Measurements from ENCODE around the gene SLBP. TPM values are rescaled to one million over a fixed set of nuclear protein-coding genes. Genes with fewer than 3 reads are reported as not detected.

The SLBP gene
- total and polyA plus RNA-seq, 10 of the 15 experiments (the other 5 are each of a cell fraction or from before 2014, with no cell fraction given): 94.4 to 278 (median 158) TPM

GRCh38 chr4:1759170-1759817, 47.2 kb upstream of the SLBP start:
- Histone ChIP-seq H3K4me1 (ENCODE audit: control insufficient read depth, insufficient read depth, low read length) (no peaks in the 10 kb centered on the region), H4K20me1 (ENCODE audit: control insufficient read depth, insufficient read depth) (no peaks in the 10 kb centered on the region), H3K27me3 (replicated peaks in 1 of 2; ENCODE audit: control insufficient read depth in 2 of 2, insufficient read depth in 2 of 2, low read length in 1 of 2) (no peaks in the 10 kb centered on the region), H3K36me3 (ENCODE audit: control insufficient read depth in 2 of 2, insufficient read depth in 2 of 2, low read length in 1 of 2) (no peaks in the 10 kb centered on the region), H3K9me3 (replicated peaks; ENCODE audit: control insufficient read depth, insufficient read depth, low read length) (no peaks in the 10 kb centered on the region), H3K9ac (ENCODE audit: control insufficient read depth, insufficient read depth, low read length) (no peak overlapping the region), H3K4me2 (ENCODE audit: control insufficient read depth, insufficient read depth) (no peak overlapping the region), H3K4me3 (no peak overlapping the region), H3K79me2 (ENCODE audit: control insufficient read depth, insufficient read depth, low read length) (no peaks in the 10 kb centered on the region), H2AFZ (ENCODE audit: control insufficient read depth, low read depth, low read length) (no peak overlapping the region), H3K27ac (ENCODE audit: control insufficient read depth, insufficient read depth) (no peak overlapping the region)
- POLR2A ChIA-PET: no interaction called here
- SMC1A ChIA-PET (ENCODE audit: uncharacterized antibody, unreplicated experiment): no interaction called here
- no peak for TF ChIP-seq NFYA (IDR thresholded peaks at IDR 0.05; ENCODE audit: borderline replicate concordance, low read depth, low read length)
- ATAC-seq (no peak), DNase-seq (ENCODE audit: low read depth, low spot score) (no peak), FAIRE-seq (no peak)
- RAD21 ChIA-PET (ENCODE audit: unreplicated experiment): no interaction called here
- CTCF ChIA-PET: interaction anchor here (0.6 to 1.1 kb wide), 2 partner anchors 58 to 141 kb away, joined by 3 to 6 read pairs; no protein-coding TSS in a partner anchor
- no TSS peak for BruUV-seq (replicated peaks)
- 47% methylated on average over 19 of the region's 19 CpGs for WGBS (ENCODE audit: insufficient coverage, insufficient replicate concordance, low lambda C conversion rate, missing lambda C conversion rate)
- intact Hi-C loops (cut with micrococcal nuclease; ENCODE audit: unreplicated experiment) (no loop called here), in situ Hi-C loops (cut with MboI) (no loop called here)

DNA sequence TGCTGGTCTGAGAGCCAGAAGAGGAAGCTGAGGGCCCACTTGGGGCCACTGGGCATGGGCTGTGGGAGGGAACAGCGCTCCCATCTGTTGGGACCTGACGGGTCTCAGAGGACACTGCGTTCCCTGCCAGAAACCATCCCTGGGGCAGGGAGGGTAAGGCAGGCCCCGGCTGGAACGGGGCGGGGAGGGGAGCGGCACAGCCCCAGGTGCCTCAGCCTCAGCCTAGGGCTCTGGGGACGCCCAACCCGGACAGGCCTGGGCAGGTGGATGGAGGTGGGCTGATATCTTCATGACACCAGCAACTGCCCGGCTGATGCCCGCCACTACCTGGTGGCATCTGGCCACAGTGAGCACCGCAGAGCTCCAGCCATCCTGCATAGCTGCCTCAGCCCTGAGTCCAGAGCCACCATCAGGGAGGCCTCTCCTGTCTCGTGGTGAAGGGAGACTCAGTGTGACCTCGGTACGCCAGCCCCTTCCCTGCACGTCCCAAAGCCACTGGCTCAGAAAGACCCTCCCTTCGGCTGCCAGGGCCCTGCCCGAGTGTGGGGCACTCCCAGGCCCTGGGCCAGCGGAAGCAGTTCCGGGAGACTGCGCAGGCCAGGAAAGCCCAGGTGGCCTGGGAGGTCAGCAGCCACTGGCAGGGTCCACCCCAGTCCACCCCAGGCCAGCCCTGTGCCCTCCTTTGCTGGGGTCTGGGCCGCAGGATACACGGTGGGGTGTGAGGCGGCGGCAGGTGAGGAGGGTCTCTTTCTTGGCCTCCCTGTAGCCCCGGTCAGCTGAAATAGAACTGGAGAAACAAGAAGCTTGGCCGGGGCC, 46.4 kb upstream of the SLBP start:
- H3K9ac ChIP-seq (ENCODE audit: control insufficient read depth, insufficient read depth, low read length): no peak overlapping the region
- BruUV-seq (replicated peaks): no TSS peak
- H3K27ac ChIP-seq (ENCODE audit: control insufficient read depth, insufficient read depth): no peak overlapping the region
- intact Hi-C loops (cut with micrococcal nuclease; ENCODE audit: unreplicated experiment): no loop called here
- no peaks in the 10 kb centered on the region for H4K20me1 ChIP-seq (ENCODE audit: control insufficient read depth, insufficient read depth)
- RAD21 ChIA-PET (ENCODE audit: unreplicated experiment): no interaction called here
- CTCF ChIA-PET: interaction anchor here (1.1 kb wide), 1 partner anchor 141 kb away, joined by 6 read pairs; no protein-coding TSS in a partner anchor
- H3K36me3 ChIP-seq (ENCODE audit: control insufficient read depth in 2 of 2, insufficient read depth in 2 of 2, low read length in 1 of 2): no peaks in the 10 kb centered on the region
- in situ Hi-C loops (cut with MboI): no loop called here
- H3K4me1 ChIP-seq (ENCODE audit: control insufficient read depth, insufficient read depth, low read length): no peaks in the 10 kb centered on the region
- POLR2A ChIA-PET: no interaction called here
- H2AFZ ChIP-seq (ENCODE audit: control insufficient read depth, low read depth, low read length): no peak overlapping the region
- DNase-seq (ENCODE audit: low read depth, low spot score) (no peak), FAIRE-seq (no peak), ATAC-seq (no peak)
- no peaks in the 10 kb centered on the region for H3K27me3 ChIP-seq (replicated peaks in 1 of 2; ENCODE audit: control insufficient read depth in 2 of 2, insufficient read depth in 2 of 2, low read length in 1 of 2)
- no peak overlapping the region for H3K4me2 ChIP-seq (ENCODE audit: control insufficient read depth, insufficient read depth)
- no peak overlapping the region for H3K4me3 ChIP-seq
- WGBS (ENCODE audit: insufficient coverage, insufficient replicate concordance, low lambda C conversion rate, missing lambda C conversion rate): 37% methylated on average over 23 of the region's 27 CpGs
- SMC1A ChIA-PET (ENCODE audit: uncharacterized antibody, unreplicated experiment): no interaction called here
- no peaks in the 10 kb centered on the region for H3K9me3 ChIP-seq (replicated peaks; ENCODE audit: control insufficient read depth, insufficient read depth, low read length)
- no peaks in the 10 kb centered on the region for H3K79me2 ChIP-seq (ENCODE audit: control insufficient read depth, insufficient read depth, low read length)
- no peak for TF ChIP-seq ZNF217 (IDR thresholded peaks at IDR 0.05)
- TF ChIP-seq, protein P1, sequence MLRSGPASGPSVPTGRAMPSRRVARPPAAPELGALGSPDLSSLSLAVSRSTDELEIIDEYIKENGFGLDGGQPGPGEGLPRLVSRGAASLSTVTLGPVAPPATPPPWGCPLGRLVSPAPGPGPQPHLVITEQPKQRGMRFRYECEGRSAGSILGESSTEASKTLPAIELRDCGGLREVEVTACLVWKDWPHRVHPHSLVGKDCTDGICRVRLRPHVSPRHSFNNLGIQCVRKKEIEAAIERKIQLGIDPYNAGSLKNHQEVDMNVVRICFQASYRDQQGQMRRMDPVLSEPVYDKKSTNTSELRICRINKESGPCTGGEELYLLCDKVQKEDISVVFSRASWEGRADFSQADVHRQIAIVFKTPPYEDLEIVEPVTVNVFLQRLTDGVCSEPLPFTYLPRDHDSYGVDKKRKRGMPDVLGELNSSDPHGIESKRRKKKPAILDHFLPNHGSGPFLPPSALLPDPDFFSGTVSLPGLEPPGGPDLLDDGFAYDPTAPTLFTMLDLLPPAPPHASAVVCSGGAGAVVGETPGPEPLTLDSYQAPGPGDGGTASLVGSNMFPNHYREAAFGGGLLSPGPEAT (IDR thresholded peaks at IDR 0.05; ENCODE audit: low read depth): no peak
- no peak for TF ChIP-seq JUND (IDR thresholded peaks at IDR 0.05; ENCODE audit: low read depth, low read length)
- no peak for TF ChIP-seq ZNF207 (IDR thresholded peaks at IDR 0.05; ENCODE audit: borderline replicate concordance)
- no peak for TF ChIP-seq ZNF687 (IDR thresholded peaks at IDR 0.05)
- no peak for TF ChIP-seq KAT2A (conservative IDR thresholded peaks at IDR 0.05; ENCODE audit: control insufficient read depth, low read depth, low read length)
- no peak for TF ChIP-seq STAT3 (IDR thresholded peaks at IDR 0.05; ENCODE audit: low read depth, low read length)

Measured in GM12878 (cell line).